Omental fat pad (tissue), 4 donors: ENCODE data around the gene SYT12. TPM values are rescaled to one million over a fixed set of nuclear protein-coding genes. Genes with fewer than 3 reads are reported as not detected.

Experiments used
- ATAC-seq: fragments of 150-250 bp; one replicate; pipeline ENCODE4 v1.9.1; 2016; ENCODE audit warnings: mild to moderate bottlenecking, moderate library complexity; ENCODE audit not compliant: low FRiP score
- DNase-seq: peaks from one replicate; pipeline ENCODE4 v3.0.0-alpha.2; 2019; ENCODE audit warnings: low spot score
- CTCF ChIP-seq, 3 donors: fragments of 450-650 bp; IDR thresholded peaks; one replicate each; pipeline ENCODE4 v1.5.1; 2016 to 2017; ENCODE audit warnings: antibody characterized with exemption in 3 of 3, mild to moderate bottlenecking in 3 of 3, moderate library complexity in 2 of 3
- total RNA-seq, 4 donors: library from RNA; depleted of rRNA; stranded (reverse); fragments of >200 nt; gene quantifications; one replicate each; pipeline ENCODE4 v1.1.0, GENCODE V29; 2016

SYT12 gene
- total RNA-seq, 4 donors from 2014 or later, result 0.36 to 1.8 (median 0.37) TPM; not detected in 1

- DNase-seq, result no peak
- TF ChIP-seq CTCF (IDR thresholded peaks at IDR 0.05), result no peak
- no peak for ATAC-seq
Measured at GRCh38 chr11:67076202-67076601, 53.3 kb downstream of the SYT12 start.

DNA sequence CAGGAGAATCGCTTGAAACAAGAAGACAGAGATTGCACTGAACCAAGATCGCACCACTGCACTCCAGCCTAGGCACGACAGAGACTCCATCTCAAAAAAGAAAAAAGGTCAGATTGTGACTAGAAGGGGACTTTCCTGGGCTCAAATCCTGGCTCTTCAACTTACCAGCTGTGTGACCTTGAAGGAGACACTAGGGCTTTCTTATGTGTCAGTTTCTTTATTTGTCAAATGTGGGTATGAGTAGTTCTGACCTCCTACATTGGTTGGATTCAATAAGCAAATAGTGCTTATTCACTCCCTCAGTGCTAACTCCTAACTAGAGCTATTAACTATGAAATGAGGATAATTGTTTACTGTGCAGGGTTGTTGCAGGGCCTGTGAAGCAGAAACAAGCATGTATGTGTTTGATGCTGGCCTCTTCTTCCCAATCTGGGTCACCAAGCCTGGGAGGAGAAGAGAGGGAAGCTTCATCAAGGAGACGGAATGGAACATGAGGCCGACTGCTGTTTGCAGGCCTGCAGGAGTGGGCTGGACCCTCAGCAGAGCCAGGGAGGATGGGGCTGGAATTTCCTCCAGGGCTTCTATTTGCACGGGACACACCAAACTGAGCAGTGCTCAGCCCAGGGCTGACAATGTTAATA, 56.3 kb downstream of the SYT12 start:
- DNase-seq, result no peak
- no peak for ATAC-seq
- no peak for TF ChIP-seq CTCF (IDR thresholded peaks at IDR 0.05)

DNA sequence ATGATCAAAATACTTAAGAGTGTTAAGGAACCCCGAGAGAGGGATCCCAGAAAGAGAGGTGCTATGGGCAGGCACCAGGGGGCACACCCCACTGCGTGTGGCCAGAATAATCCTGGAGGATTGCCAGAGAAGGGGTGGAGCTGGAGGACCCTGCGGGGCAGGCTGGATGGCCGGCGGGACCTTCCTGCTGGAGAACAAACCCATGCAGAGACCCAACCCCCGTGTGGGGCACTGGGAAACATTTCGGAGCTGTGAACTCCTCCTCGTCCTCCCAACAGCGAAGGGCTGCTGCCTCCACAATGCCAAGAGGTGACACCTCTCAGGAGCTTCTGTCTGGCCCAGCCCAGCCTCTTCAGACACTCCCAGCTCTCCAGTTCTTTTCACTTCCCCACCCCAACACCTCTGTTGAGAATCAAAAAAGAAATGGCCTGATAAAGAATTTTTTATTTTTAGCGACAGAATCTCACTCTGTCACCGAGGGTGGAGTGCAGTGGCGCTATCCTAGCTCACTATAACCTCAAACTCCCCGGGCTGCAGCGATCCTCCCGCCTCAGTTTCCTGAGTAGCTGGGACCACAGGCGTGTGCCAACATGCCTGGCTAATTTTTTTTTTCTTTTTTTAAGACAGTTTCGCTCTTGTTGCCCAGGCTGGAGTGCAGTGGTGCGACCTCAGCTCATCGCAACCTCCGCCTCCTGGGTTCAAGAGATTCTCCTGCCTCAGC, 59.3 kb downstream of the SYT12 start:
- DNase-seq (no peak), ATAC-seq (no peak)
- TF ChIP-seq CTCF (IDR thresholded peaks at IDR 0.05), result no peak

GRCh38 chr11:67083786-67084366, 60.9 kb downstream of the SYT12 start:
- DNase-seq (no peak), ATAC-seq (no peak)
- TF ChIP-seq CTCF (IDR thresholded peaks at IDR 0.05), result no peak

GRCh38 chr11:67085617-67086016, 62.7 kb downstream of the SYT12 start:
- DNase-seq (no peak), ATAC-seq (no peak)
- no peak for TF ChIP-seq CTCF (IDR thresholded peaks at IDR 0.05)

DNA sequence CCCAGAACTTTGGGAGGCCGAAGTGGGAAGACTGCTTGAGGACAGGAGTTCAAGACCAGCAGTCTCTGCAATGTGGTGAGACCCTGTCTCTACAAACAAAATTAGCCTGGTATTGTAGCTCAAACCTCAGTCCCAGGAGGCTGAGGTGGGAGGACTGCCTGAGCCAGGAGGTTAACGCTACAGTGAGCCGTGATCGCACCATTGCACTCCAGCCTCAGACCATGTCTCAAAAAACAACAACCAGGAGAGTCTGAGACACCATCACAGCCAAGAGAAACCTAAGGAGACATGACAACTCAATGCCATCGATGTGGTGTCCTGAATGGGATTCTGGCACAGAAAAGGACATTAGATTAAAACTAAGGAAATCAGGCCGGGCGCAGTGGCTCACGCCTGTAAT, 67.8 kb downstream of the SYT12 start:
- no peak for TF ChIP-seq CTCF (IDR thresholded peaks at IDR 0.05)
- no peak for DNase-seq
- no peak for ATAC-seq

DNA sequence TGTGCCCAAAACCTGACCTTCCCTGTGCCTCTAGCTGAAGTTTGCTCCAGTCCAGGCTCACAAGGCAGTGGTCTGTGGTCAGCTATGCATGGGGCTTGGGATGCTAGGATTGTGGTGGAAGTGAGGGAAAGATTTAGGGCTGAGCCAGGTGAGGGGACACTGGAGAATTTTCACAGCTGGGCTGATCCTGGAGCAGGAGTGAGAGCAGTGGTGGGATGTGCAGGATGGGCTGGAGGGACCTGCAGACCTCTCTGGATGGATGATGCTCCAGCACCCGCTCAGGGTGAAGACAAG, 72.2 kb downstream of the SYT12 start:
- ATAC-seq (no peak), DNase-seq (no peak)
- TF ChIP-seq CTCF (IDR thresholded peaks at IDR 0.05), result no peak
